HEK293T (cell line): ENCODE measurements around the gene BTAF1.

ENCODE experiments used
- BHLHE40 ChIP-seq: fragments of 450-650 bp; IDR thresholded peaks from 2 replicates; pipeline ENCODE4 v1.6.1; 2016; ENCODE audit warnings: mild to moderate bottlenecking, moderate library complexity, borderline replicate concordance
- CTBP1 ChIP-seq: fragments of 450-650 bp; IDR thresholded peaks from 2 replicates; pipeline ENCODE4 v1.6.1; 2016; ENCODE audit warnings: borderline replicate concordance
- ELF4 ChIP-seq: fragments of 450-650 bp; IDR thresholded peaks from 2 replicates; pipeline ENCODE4 v1.6.1; 2017; ENCODE audit warnings: antibody characterized with exemption
- FOXA1 ChIP-seq: fragments of 450-650 bp; IDR thresholded peaks from 2 replicates; pipeline ENCODE4 v1.6.1; 2016; ENCODE audit warnings: mild to moderate bottlenecking
- FOXK2 ChIP-seq: fragments of 450-650 bp; IDR thresholded peaks from 2 replicates; pipeline ENCODE4 v1.6.1; 2016; ENCODE audit warnings: mild to moderate bottlenecking
- FOXM1 ChIP-seq: fragments of 450-650 bp; IDR thresholded peaks from 2 replicates; pipeline ENCODE4 v1.6.1; 2017; ENCODE audit warnings: mild to moderate bottlenecking, borderline replicate concordance
- HDGF ChIP-seq: fragments of 450-650 bp; IDR thresholded peaks from 2 replicates; pipeline ENCODE4 v1.6.1; 2017; ENCODE audit warnings: antibody characterized with exemption, borderline replicate concordance
- LEF1 ChIP-seq: fragments of 450-650 bp; IDR thresholded peaks from 2 replicates; pipeline ENCODE4 v1.6.1; 2017; ENCODE audit warnings: mild to moderate bottlenecking, borderline replicate concordance
- SP1 ChIP-seq: fragments of 450-650 bp; IDR thresholded peaks from 2 replicates; pipeline ENCODE4 v1.6.1; 2017
- TARDBP ChIP-seq: fragments of 450-650 bp; IDR thresholded peaks from 2 replicates; pipeline ENCODE4 v1.6.1; 2016
- ZNF384 ChIP-seq: fragments of 450-650 bp; IDR thresholded peaks from 2 replicates; pipeline ENCODE4 v1.6.1; 2016
- TF ChIP-seq, protein P1 (sequence below): fragments of 450-650 bp; IDR thresholded peaks from 2 replicates; pipeline ENCODE4 v1.6.1; 2016

DNA sequence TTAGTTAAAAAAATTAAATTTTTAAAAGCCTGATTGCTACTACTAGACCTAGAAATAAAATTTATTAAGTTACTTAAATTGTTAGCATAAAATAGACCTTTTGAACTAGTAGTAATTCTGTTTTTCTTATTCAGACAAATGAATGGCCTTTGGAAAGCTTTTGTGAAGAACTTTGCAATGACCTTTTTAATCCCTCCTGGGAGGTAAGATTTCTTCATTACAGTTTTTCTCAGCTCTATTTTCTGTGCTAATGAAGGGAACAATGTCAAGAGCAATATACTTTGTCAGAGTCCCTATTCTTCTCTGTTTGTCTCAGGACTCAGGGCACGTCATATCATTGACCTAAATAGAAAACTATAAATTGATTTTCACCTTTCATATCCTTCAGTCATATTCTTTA, 33.5 kb downstream of the BTAF1 start:
- TF ChIP-seq ELF4 (no peak), CTBP1 (no peak), LEF1 (no peak), FOXM1 (no peak), SP1 (no peak), FOXA1 (no peak), BHLHE40 (no peak), HDGF (no peak), FOXK2 (no peak), TARDBP (no peak), ZNF384 (no peak)
- TF ChIP-seq, protein P1, sequence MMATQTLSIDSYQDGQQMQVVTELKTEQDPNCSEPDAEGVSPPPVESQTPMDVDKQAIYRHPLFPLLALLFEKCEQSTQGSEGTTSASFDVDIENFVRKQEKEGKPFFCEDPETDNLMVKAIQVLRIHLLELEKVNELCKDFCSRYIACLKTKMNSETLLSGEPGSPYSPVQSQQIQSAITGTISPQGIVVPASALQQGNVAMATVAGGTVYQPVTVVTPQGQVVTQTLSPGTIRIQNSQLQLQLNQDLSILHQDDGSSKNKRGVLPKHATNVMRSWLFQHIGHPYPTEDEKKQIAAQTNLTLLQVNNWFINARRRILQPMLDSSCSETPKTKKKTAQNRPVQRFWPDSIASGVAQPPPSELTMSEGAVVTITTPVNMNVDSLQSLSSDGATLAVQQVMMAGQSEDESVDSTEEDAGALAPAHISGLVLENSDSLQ: no peak
